ENCODE results near the gene PPARG.
"Not testable (repeated sequence)": the region's sequence is repeated elsewhere in the genome, so short reads cannot be mapped to it uniquely, and the experiment has no call there.

PPARG gene

GRCh38 chr3:12452361-12453330, 163.8 kb downstream of the PPARG start:
- H3K4me3 ChIP-seq (ENCODE audit: low read depth, low read length), result no peak overlapping the region
- TF ChIP-seq CTCF (IDR thresholded peaks at IDR 0.05; ENCODE audit: borderline replicate concordance, insufficient read depth, low read depth, low read length), result no peak

- TF ChIP-seq CTCF (IDR thresholded peaks at IDR 0.05; ENCODE audit: borderline replicate concordance, insufficient read depth, low read depth, low read length), result no peak
- H3K4me3 ChIP-seq (ENCODE audit: low read depth, low read length), result no peak overlapping the region
Measured at GRCh38 chr3:12454076-12454815, 165.4 kb downstream of the PPARG start.

- no peak overlapping the region for H3K4me3 ChIP-seq (ENCODE audit: low read depth, low read length)
- TF ChIP-seq CTCF (IDR thresholded peaks at IDR 0.05; ENCODE audit: borderline replicate concordance, insufficient read depth, low read depth, low read length), result no peak
Measured at GRCh38 chr3:12454816-12455121, 165.9 kb downstream of the PPARG start.

- no peak for TF ChIP-seq CTCF (IDR thresholded peaks at IDR 0.05; ENCODE audit: borderline replicate concordance, insufficient read depth, low read depth, low read length)
- no peak overlapping the region for H3K4me3 ChIP-seq (ENCODE audit: low read depth, low read length)
Measured at GRCh38 chr3:12455740-12456139, 166.9 kb downstream of the PPARG start.

- no peak overlapping the region for H3K4me3 ChIP-seq (ENCODE audit: low read depth, low read length)
- TF ChIP-seq CTCF (IDR thresholded peaks at IDR 0.05; ENCODE audit: borderline replicate concordance, insufficient read depth, low read depth, low read length), result no peak
Measured at GRCh38 chr3:12456441-12456840, 167.6 kb downstream of the PPARG start.

- H3K4me3 ChIP-seq (ENCODE audit: low read depth, low read length), result not testable (repeated sequence)
Measured at GRCh38 chr3:12457380-12457779, 168.5 kb downstream of the PPARG start.

- TF ChIP-seq CTCF (IDR thresholded peaks at IDR 0.05; ENCODE audit: borderline replicate concordance, insufficient read depth, low read depth, low read length), result no peak
Measured at GRCh38 chr3:12458901-12459300, 170.0 kb downstream of the PPARG start.

More at GRCh38 chr3:12458901-12459300, 170.0 kb downstream of the PPARG start:
- no peak overlapping the region for H3K4me3 ChIP-seq (ENCODE audit: low read depth, low read length)
